HCT116 (cell line): ENCODE results near the gene GRHL1. TPM values are rescaled to one million over a fixed set of nuclear protein-coding genes. Genes with fewer than 3 reads are reported as not detected.

Experiments used
- ATAC-seq: fragments of 200-7000 bp; cut with Tn5 transposase; 2 replicates; pipeline ENCODE4 v1.9.1; 2020; ENCODE audit warnings: mild to moderate bottlenecking, moderate library complexity
- BruUV-seq: library from RNA; stranded (reverse); fragments of 400-500 nt; replicated peaks from 2 replicates; lab custom pipeline; 2021; lab: Mats Ljungman, UMichigan
- CTCF ChIA-PET: fragments of 300-600 bp; sonication (Branson Sonifier 250); formaldehyde crosslinking; loops from one replicate; lab custom pipeline; 2021; ENCODE audit warnings: antibody characterized with exemption; lab: Charles Lee
- POLR2A ChIA-PET: fragments of 300-600, 350-600 bp; sonication (Branson Sonifier 250); formaldehyde crosslinking; loops from one replicate; lab custom pipeline; 2021; ENCODE audit warnings: antibody characterized with exemption; lab: Charles Lee
- RAD21 ChIA-PET, 2 experiments: fragments of 300-600 bp; sonication (Branson Sonifier 250); formaldehyde crosslinking; loops; one replicate each; lab custom pipeline; 2023; ENCODE audit warnings: low total read pairs in 2 of 2; ENCODE audit not compliant: uncharacterized antibody in 2 of 2, unreplicated experiment in 2 of 2, low non-redundant PET in 1 of 2; lab: Charles Lee
- DNase-seq: peaks from one replicate; pipeline ENCODE4 v3.0.0-alpha.2; 2010; ENCODE audit warnings: low read depth, low spot score
- H2AFZ ChIP-seq: fragments of 200-600 bp; shearing (Covaris generic), sonication (generic); 2 replicates; pipeline ENCODE4 v1.6.1; 2017; ENCODE audit warnings: low read depth, mixed run types, mixed read lengths, antibody characterized with exemption, low read length; ENCODE audit not compliant: poor library complexity, severe bottlenecking
- H3K27ac ChIP-seq: 2 replicates; pipeline ENCODE4 v1.5.1; 2012; ENCODE audit warnings: low read depth, low read length
- H3K27me3 ChIP-seq: fragments of 200-600 bp; sonication (generic); 2 replicates; pipeline ENCODE4 v1.6.1; 2016; ENCODE audit warnings: mixed run types, low read length, mixed read lengths; ENCODE audit not compliant: insufficient read depth
- H3K36me3 ChIP-seq, 2 experiments: fragments of 200-500 bp in 1 of 2; fragments of 200-600 bp in 1 of 2; sonication (Bioruptor generic) in 1 of 2; sonication (generic) in 1 of 2; 2 replicates each; pipeline versions ENCODE4 v1.5.1 to v1.6.1; 2014 to 2016; ENCODE audit warnings: low read length in 2 of 2, inconsistent platforms in 1 of 2, mixed read lengths in 1 of 2, mixed run types in 1 of 2; ENCODE audit not compliant: insufficient read depth in 2 of 2, control insufficient read depth in 1 of 2
- H3K4me1 ChIP-seq, 2 experiments: fragments of 200-600 bp in 1 of 2; sonication (generic) in 1 of 2; 2 replicates each; pipeline versions ENCODE4 v1.5.1 to v1.6.1; 2012 to 2017; ENCODE audit warnings: low read length in 2 of 2, inconsistent platforms in 1 of 2, mild to moderate bottlenecking in 1 of 2, mixed read lengths in 1 of 2, mixed run types in 1 of 2, moderate library complexity in 1 of 2; ENCODE audit not compliant: insufficient read depth in 2 of 2, control insufficient read depth in 1 of 2
- H3K4me2 ChIP-seq: fragments of 200-600 bp; sonication (generic); 2 replicates; pipeline ENCODE4 v1.6.1; 2017; ENCODE audit warnings: mixed run types, low read length, mixed read lengths
- H3K4me3 ChIP-seq, 2 experiments: fragments of 200-600 bp in 1 of 2; sonication (generic) in 1 of 2; replicated peaks in 1 of 2; 2 replicates each; pipeline ENCODE4 v1.5.1; 2011 to 2016; ENCODE audit warnings: low read length in 2 of 2, control low read depth in 1 of 2, low read depth in 1 of 2, mild to moderate bottlenecking in 1 of 2, mixed read lengths in 1 of 2, mixed run types in 1 of 2
- H3K79me2 ChIP-seq: fragments of 200-600 bp; sonication (generic); 2 replicates; pipeline ENCODE4 v1.6.1; 2017; ENCODE audit warnings: mild to moderate bottlenecking, mixed run types, low read length, moderate library complexity, mixed read lengths; ENCODE audit not compliant: insufficient read depth
- H3K9ac ChIP-seq: fragments of 200-600 bp; sonication (generic); 2 replicates; pipeline ENCODE4 v1.6.1; 2016; ENCODE audit warnings: low read length, mixed read lengths
- H3K9me2 ChIP-seq: fragments of 200-600 bp; sonication (generic), shearing (Covaris generic); 2 replicates; pipeline ENCODE4 v1.6.1; 2017; ENCODE audit warnings: mixed run types, mild to moderate bottlenecking, moderate library complexity; ENCODE audit not compliant: insufficient read depth
- H3K9me3 ChIP-seq, 2 experiments: fragments of 200-500 bp in 1 of 2; fragments of 200-600 bp in 1 of 2; sonication (Bioruptor generic) in 1 of 2; sonication (generic) in 1 of 2; 2 replicates each; pipeline ENCODE4 v1.6.1; 2014 to 2017; ENCODE audit warnings: low read length in 2 of 2, mixed read lengths in 2 of 2, inconsistent platforms in 1 of 2, low read depth in 1 of 2, mild to moderate bottlenecking in 1 of 2, mixed run types in 1 of 2, moderate library complexity in 1 of 2; ENCODE audit not compliant: control insufficient read depth in 1 of 2, insufficient read depth in 1 of 2
- H4K20me1 ChIP-seq: fragments of 200-600 bp; sonication (generic), shearing (Covaris generic); 2 replicates; pipeline ENCODE4 v1.6.1; 2017; ENCODE audit warnings: mixed run types, mild to moderate bottlenecking, moderate library complexity; ENCODE audit not compliant: insufficient read depth
- EGR1 ChIP-seq: IDR thresholded peaks from 2 replicates; pipeline ENCODE4 v1.6.1; 2012; ENCODE audit warnings: low read depth
- EZH2 ChIP-seq: fragments of 200-600 bp; sonication (generic); IDR thresholded peaks from 2 replicates; pipeline ENCODE4 v1.6.1; 2017; ENCODE audit warnings: antibody characterized with exemption, mixed run types
- EZH2phosphoT487 ChIP-seq: fragments of 200-600 bp; IDR thresholded peaks from 2 replicates; pipeline ENCODE4 v1.6.1; 2018; ENCODE audit warnings: antibody characterized with exemption, borderline replicate concordance
- MAX ChIP-seq: IDR thresholded peaks from 2 replicates; pipeline ENCODE4 v1.6.1; 2012
- POLR2A ChIP-seq: IDR thresholded peaks from 2 replicates; pipeline ENCODE4 v1.7.0; 2011; ENCODE audit warnings: borderline replicate concordance; ENCODE audit not compliant: insufficient read depth, insufficient read length; ENCODE audit errors: extremely low read depth
- SRF ChIP-seq: IDR thresholded peaks from 2 replicates; pipeline ENCODE4 v1.6.1; 2012; ENCODE audit warnings: low read depth
- YY1 ChIP-seq: IDR thresholded peaks from 2 replicates; pipeline ENCODE4 v1.6.1; 2011; ENCODE audit warnings: low read length, low read depth, moderate library complexity, mild to moderate bottlenecking; ENCODE audit not compliant: insufficient replicate concordance; ENCODE audit errors: extremely low read depth
- ZNF274 ChIP-seq: fragments of 200-500 bp; sonication (Bioruptor generic); IDR thresholded peaks from 2 replicates; pipeline ENCODE4 v1.6.1; 2014; ENCODE audit warnings: mild to moderate bottlenecking, low read depth, low read length, inconsistent platforms
- intact Hi-C: fragments of 100-400 bp; cut with micrococcal nuclease; formaldehyde crosslinking; loops from 2 replicates; pipeline ENCODE4 v1.10.0; 2022
- total RNA-seq: library from RNA; stranded (reverse); gene quantifications from one replicate; pipeline ENCODE4 v1.2.1, GENCODE V29; 2021; ENCODE audit not compliant: unreplicated experiment

GRHL1 gene
- total RNA-seq, 1 experiment from 2014 or later = 8.5 TPM

- no peak overlapping the region for H2AFZ ChIP-seq
- H3K4me1 ChIP-seq = no peaks in the 10 kb centered on the region
- no peak overlapping the region for H3K4me3 ChIP-seq
- BruUV-seq = no TSS peak
- H4K20me1 ChIP-seq = no peaks in the 10 kb centered on the region
- H3K4me2 ChIP-seq = no peak overlapping the region
- no peaks in the 10 kb centered on the region for H3K9me2 ChIP-seq
- POLR2A ChIA-PET = no interaction called here
- no peaks in the 10 kb centered on the region for H3K27me3 ChIP-seq
- ATAC-seq (no peak), DNase-seq (no peak)
- no peak for TF ChIP-seq EZH2phosphoT487
- no peak for TF ChIP-seq EGR1
- no peak for TF ChIP-seq EZH2
- no peak for TF ChIP-seq SRF
- no peak overlapping the region for H3K9ac ChIP-seq
- no peaks in the 10 kb centered on the region for H3K36me3 ChIP-seq
- RAD21 ChIA-PET = no interaction called here
- no peak overlapping the region for H3K27ac ChIP-seq
- intact Hi-C loops = no loop called here
- H3K79me2 ChIP-seq = no peaks in the 10 kb centered on the region
- no peaks in the 10 kb centered on the region for H3K9me3 ChIP-seq
- CTCF ChIA-PET = interaction anchor here (1.1 to 1.3 kb wide), 2 partner anchors 8 kb away, joined by 5 to 7 read pairs; no protein-coding TSS in a partner anchor
Observed at GRCh38 chr2:9992427-9993187, 41.1 kb downstream of the GRHL1 start.

- Histone ChIP-seq H2AFZ (no peak overlapping the region), H3K4me3 (no peak overlapping the region), H4K20me1 (no peaks in the 10 kb centered on the region), H3K9ac (no peak overlapping the region), H3K4me2 (no peak overlapping the region), H3K27me3 (no peaks in the 10 kb centered on the region), H3K36me3 (no peaks in the 10 kb centered on the region), H3K27ac (no peak overlapping the region), H3K9me2 (no peaks in the 10 kb centered on the region), H3K9me3 (no peaks in the 10 kb centered on the region), H3K79me2 (no peaks in the 10 kb centered on the region), H3K4me1 (no peaks in the 10 kb centered on the region)
- intact Hi-C loops = no loop called here
- POLR2A ChIA-PET = interaction anchor here (0.9 kb wide), 1 partner anchor 9 kb away, joined by 3 read pairs; no protein-coding TSS in a partner anchor
- RAD21 ChIA-PET = no interaction called here
- CTCF ChIA-PET = interaction anchor here (1.3 kb wide), 1 partner anchor 9 kb away, joined by 5 read pairs; no protein-coding TSS in a partner anchor
- no peak for TF ChIP-seq ZNF274
- no peak for TF ChIP-seq YY1
- no peak for TF ChIP-seq POLR2A
- no peak for TF ChIP-seq MAX
- no peak for TF ChIP-seq EGR1
- no TSS peak for BruUV-seq
- DNase-seq = no peak
- no peak for ATAC-seq
Observed at GRCh38 chr2:9993488-9994165, 42.1 kb downstream of the GRHL1 start.
